Measurements from ENCODE around the gene RNU6-8. TPM values are rescaled to one million over a fixed set of nuclear protein-coding genes. Genes with fewer than 3 reads are reported as not detected.

The RNU6-8 gene
- not detected in 2 replicates for total RNA-seq (2014; rRNA removed)
- percentile 64 among the genes with signal in this experiment for Bru-seq, nascent RNA
- BruChase-seq, experiment 1, labeled RNA remaining after a 6-hour chase = percentile 70 among the genes with signal in this experiment
- percentile 64 among the genes with signal in this experiment for BruChase-seq, experiment 2, labeled RNA remaining after a 2-hour chase
- long read RNA-seq = 0 reads

- ChIA-PET CTCF (interaction anchor here (0.6 to 1.0 kb wide), 3 partner anchors 51 to 746 kb away, joined by 3 to 6 read pairs (median 3); partner anchors contain the start of genes ARHGAP5 and DTD2), POLR2A (ENCODE audit: unreplicated experiment) (interaction anchor here (0.6 kb wide), 4 partner anchors 53 to 783 kb away, joined by 3 to 4 read pairs (median 4); partner anchors contain the start of genes ARHGAP5 and HEATR5A)
- no peaks in the 10 kb centered on the region for H4K20me1 ChIP-seq (ENCODE audit: low read length)
- no peak for TF ChIP-seq EZH2 (IDR thresholded peaks at IDR 0.05; ENCODE audit: low read length, unreplicated experiment)
- peak within 1 kb of the TSS; percentile 65 for H3K27ac ChIP-seq (ENCODE audit: low read length)
- peak; percentile 92 for DNase-seq
- peak within 1 kb of the TSS; percentile 79 for H3K9ac ChIP-seq (ENCODE audit: low read length)
- peak; percentile 68 for ATAC-seq
- H3K4me1 ChIP-seq (ENCODE audit: insufficient read depth, low read length) = peaks cover 21% of the 10 kb centered on the region; the same call in 1 of the 2 replicates
- H3F3A ChIP-seq (ENCODE audit: low read length, unreplicated experiment) = no peaks in the 10 kb centered on the region
- no peaks in the 10 kb centered on the region for H3K36me3 ChIP-seq (ENCODE audit: low read depth, low read length)
- H3K79me2 ChIP-seq (ENCODE audit: low read length) = no peaks in the 10 kb centered on the region
- no peaks in the 10 kb centered on the region for H3K27me3 ChIP-seq (ENCODE audit: low read length)
- H3K4me3 ChIP-seq (ENCODE audit: low read length) = peak within 1 kb of the TSS; percentile 87
- no peaks in the 10 kb centered on the region for H3K9me3 ChIP-seq (ENCODE audit: low read length)
- BruUV-seq (replicated peaks) = no TSS peak
- intact Hi-C loops (cut with micrococcal nuclease) = loop anchor here (1.0 to 2.0 kb wide), 6 partner anchors 27 to 270 kb away; no protein-coding TSS in a partner anchor
- H2AFZ ChIP-seq (ENCODE audit: low read length) = peak within 1 kb of the TSS; percentile 98
- no peaks in the 10 kb centered on the region for H3K9me2 ChIP-seq (replicated peaks; ENCODE audit: low read length)
- H3K4me2 ChIP-seq (ENCODE audit: low read length) = peak within 1 kb of the TSS; percentile 84
Measured at GRCh38 chr14:32202998-32203882, at the start of gene RNU6-8. Gene RNU6-8, minus strand, starts transcription at chr14:32203269.

GRCh38 chr14:32252030-32252670 lies 49.1 kb upstream of the RNU6-8 start:
- BruUV-seq (replicated peaks) = no TSS peak
- ATAC-seq (peak; percentile 79), DNase-seq (peak; percentile 85)
- H3K9me3 ChIP-seq (ENCODE audit: low read length) = no peaks in the 10 kb centered on the region
- H3F3A ChIP-seq (ENCODE audit: low read length, unreplicated experiment) = no peaks in the 10 kb centered on the region
- intact Hi-C loops (cut with micrococcal nuclease) = loop anchor here (1.0 to 5.0 kb wide), 7 partner anchors 49 to 895 kb away; partner anchors contain the start of genes DTD2, RNU6-7 and RNU6-8
- peak overlapping the region; percentile 41 for H2AFZ ChIP-seq (ENCODE audit: low read length)
- TF ChIP-seq EZH2phosphoT487 (IDR thresholded peaks at IDR 0.05; ENCODE audit: borderline replicate concordance, low read length) (no peak), EZH2 (IDR thresholded peaks at IDR 0.05; ENCODE audit: low read length, unreplicated experiment) (no peak), CTCF (conservative IDR thresholded peaks at IDR 0.05; ENCODE audit: low read depth, low read length) (peak; percentile 97)
- POLR2A ChIA-PET (ENCODE audit: unreplicated experiment) = interaction anchor here (0.6 kb wide), 1 partner anchor 95 kb away, joined by 4 read pairs; no protein-coding TSS in a partner anchor
- H3K4me1 ChIP-seq (ENCODE audit: insufficient read depth, low read length) = peaks cover 9% of the 10 kb centered on the region
- no peak overlapping the region for H3K9ac ChIP-seq (ENCODE audit: low read length)
- H3K27ac ChIP-seq (ENCODE audit: low read length) = no peak overlapping the region
- H3K27me3 ChIP-seq (ENCODE audit: low read length) = no peaks in the 10 kb centered on the region
- no peak overlapping the region for H3K4me3 ChIP-seq (ENCODE audit: low read length)
- H3K36me3 ChIP-seq (ENCODE audit: low read depth, low read length) = no peaks in the 10 kb centered on the region
- no peak overlapping the region for H3K4me2 ChIP-seq (ENCODE audit: low read length)
- H3K9me2 ChIP-seq (replicated peaks; ENCODE audit: low read length) = no peaks in the 10 kb centered on the region
- no peaks in the 10 kb centered on the region for H3K79me2 ChIP-seq (ENCODE audit: low read length)
- CTCF ChIA-PET = interaction anchor here (0.6 to 1.4 kb wide), 3 partner anchors 130 to 328 kb away, joined by 5 to 14 read pairs (median 5); no protein-coding TSS in a partner anchor
- H4K20me1 ChIP-seq (ENCODE audit: low read length) = no peaks in the 10 kb centered on the region

DNA sequence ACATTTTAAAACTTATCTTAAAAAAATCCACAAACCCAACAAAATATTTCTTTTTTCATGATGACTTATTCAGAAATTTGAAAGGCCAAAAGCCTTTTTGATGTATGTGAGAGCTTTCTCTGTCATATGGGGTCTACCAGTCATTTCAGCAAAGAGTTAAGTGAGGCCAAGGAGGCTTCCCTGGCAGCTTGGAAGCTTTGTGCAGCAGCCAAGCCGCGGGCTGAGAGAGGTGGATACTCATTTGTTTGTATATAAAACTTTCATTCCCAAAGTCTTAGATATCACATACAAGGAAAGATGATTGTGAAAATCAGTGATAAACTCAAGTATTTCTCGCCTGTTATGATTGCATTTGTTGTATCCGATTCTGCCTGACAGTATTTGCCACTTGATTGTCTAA lies 48.5 kb upstream of the RNU6-8 start:
- Histone ChIP-seq H3F3A (ENCODE audit: low read length, unreplicated experiment) (no peaks in the 10 kb centered on the region), H3K4me1 (ENCODE audit: insufficient read depth, low read length) (peaks cover 3% of the 10 kb centered on the region), H3K79me2 (ENCODE audit: low read length) (no peaks in the 10 kb centered on the region), H3K9ac (ENCODE audit: low read length) (no peak overlapping the region), H3K27ac (ENCODE audit: low read length) (no peak overlapping the region), H3K36me3 (ENCODE audit: low read depth, low read length) (no peaks in the 10 kb centered on the region), H3K27me3 (ENCODE audit: low read length) (no peaks in the 10 kb centered on the region), H3K4me3 (ENCODE audit: low read length) (no peak overlapping the region), H4K20me1 (ENCODE audit: low read length) (no peaks in the 10 kb centered on the region), H3K9me3 (ENCODE audit: low read length) (no peaks in the 10 kb centered on the region), H2AFZ (ENCODE audit: low read length) (peak overlapping the region; percentile 41), H3K4me2 (ENCODE audit: low read length) (no peak overlapping the region), H3K9me2 (replicated peaks; ENCODE audit: low read length) (no peaks in the 10 kb centered on the region)
- POLR2A ChIA-PET (ENCODE audit: unreplicated experiment) = interaction anchor here (0.6 kb wide), 1 partner anchor 95 kb away, joined by 4 read pairs; no protein-coding TSS in a partner anchor
- intact Hi-C loops (cut with micrococcal nuclease) = loop anchor here (5.0 kb wide), 2 partner anchors 794 to 894 kb away; partner anchors contain the start of gene DTD2
- no peak for ATAC-seq
- no TSS peak for BruUV-seq (replicated peaks)
- DNase-seq = no peak
- CTCF ChIA-PET = interaction anchor here (0.6 to 1.1 kb wide), 2 partner anchors 175 to 328 kb away, joined by 3 to 5 read pairs; no protein-coding TSS in a partner anchor
- TF ChIP-seq EZH2 (IDR thresholded peaks at IDR 0.05; ENCODE audit: low read length, unreplicated experiment) (no peak), EZH2phosphoT487 (IDR thresholded peaks at IDR 0.05; ENCODE audit: borderline replicate concordance, low read length) (no peak), CTCF (conservative IDR thresholded peaks at IDR 0.05; ENCODE audit: low read depth, low read length) (no peak)

All from PC-3 (cell line).